Keratinocyte (primary cell): ENCODE data around the gene PTPRD. TPM values are rescaled to one million over a fixed set of nuclear protein-coding genes. Genes with fewer than 3 reads are reported as not detected.

Source experiments
- DNase-seq: peaks from one replicate; pipeline ENCODE4 v3.0.0-alpha.2; 2011; ENCODE audit warnings: low read depth, missing footprints, low spot score
- FAIRE-seq: peaks from 2 replicates; lab custom pipeline; 2011; peaks lifted over from hg19 to GRCh38; lab: Jason Lieb, UNC
- H2AFZ ChIP-seq: 2 replicates; pipeline ENCODE4 v1.6.0; 2012; ENCODE audit warnings: low read length, control low read depth, inconsistent platforms; ENCODE audit not compliant: control insufficient read depth
- H3K27ac ChIP-seq: 2 replicates; pipeline ENCODE4 v1.5.1; 2011; ENCODE audit warnings: low read length; ENCODE audit not compliant: control insufficient read depth, insufficient read depth
- H3K27me3 ChIP-seq: 3 replicates; pipeline ENCODE4 v1.6.0; 2011; ENCODE audit warnings: low read length; ENCODE audit not compliant: control insufficient read depth, insufficient read depth; ENCODE audit errors: extremely low read depth
- H3K36me3 ChIP-seq, 2 experiments: 2 replicates in 1 of 2; 3 replicates in 1 of 2; pipeline ENCODE4 v1.5.1; 2011; ENCODE audit warnings: low read length in 2 of 2, mild to moderate bottlenecking in 1 of 2; ENCODE audit not compliant: control insufficient read depth in 2 of 2, insufficient read depth in 2 of 2; ENCODE audit errors: extremely low read depth in 1 of 2
- H3K4me1 ChIP-seq: 3 replicates; pipeline ENCODE4 v1.5.1; 2011; ENCODE audit warnings: low read length; ENCODE audit not compliant: control insufficient read depth, insufficient read depth; ENCODE audit errors: extremely low read depth
- H3K4me2 ChIP-seq: 3 replicates; pipeline ENCODE4 v1.6.0; 2011; ENCODE audit warnings: low read depth, low read length; ENCODE audit not compliant: control insufficient read depth, insufficient read depth; ENCODE audit errors: extremely low read depth
- H3K4me3 ChIP-seq, 3 experiments: fragments of 200-600 bp in 1 of 3; sonication (generic) in 1 of 3; 2 replicates in 2 of 3; 3 replicates in 1 of 3; pipeline ENCODE4 v1.5.1; 2011 to 2016; ENCODE audit warnings: low read length in 3 of 3, mild to moderate bottlenecking in 3 of 3, control low read depth in 2 of 3, inconsistent platforms in 1 of 3, low read depth in 1 of 3, mixed read lengths in 1 of 3, mixed run types in 1 of 3, moderate library complexity in 1 of 3; ENCODE audit not compliant: control insufficient read depth in 2 of 3, insufficient read depth in 2 of 3; ENCODE audit errors: extremely low read depth in 1 of 3
- H3K79me2 ChIP-seq: 2 replicates; pipeline ENCODE4 v1.6.0; 2012; ENCODE audit warnings: low read length; ENCODE audit not compliant: control insufficient read depth, insufficient read depth
- H3K9ac ChIP-seq: 3 replicates; pipeline ENCODE4 v1.6.0; 2011; ENCODE audit warnings: low read length; ENCODE audit not compliant: control insufficient read depth, insufficient read depth; ENCODE audit errors: extremely low read depth
- H3K9me1 ChIP-seq: 3 replicates; pipeline ENCODE4 v1.6.0; 2011; ENCODE audit warnings: low read length; ENCODE audit not compliant: control insufficient read depth, insufficient read depth; ENCODE audit errors: extremely low read depth
- H3K9me3 ChIP-seq: 2 replicates; pipeline ENCODE4 v1.5.1; 2012; ENCODE audit warnings: low read depth, low read length; ENCODE audit not compliant: control insufficient read depth
- H4K20me1 ChIP-seq: 3 replicates; pipeline ENCODE4 v1.6.0; 2011; ENCODE audit warnings: low read length; ENCODE audit not compliant: control insufficient read depth, insufficient read depth; ENCODE audit errors: extremely low read depth
- CTCF ChIP-seq, 3 experiments: IDR thresholded peaks in 1 of 3; conservative IDR thresholded peaks in 1 of 3; optimal IDR thresholded peaks in 1 of 3; 2 replicates in 2 of 3; 3 replicates in 1 of 3; pipeline versions ENCODE3 to v1.5.1; 2011; ENCODE audit warnings: low read length in 3 of 3, mild to moderate bottlenecking in 3 of 3, moderate library complexity in 2 of 3, control low read depth in 1 of 3, inconsistent platforms in 1 of 3; ENCODE audit not compliant: insufficient read depth in 2 of 3; ENCODE audit errors: extremely low read depth in 1 of 3
- EZH2 ChIP-seq: IDR thresholded peaks from one replicate; pipeline ENCODE4 v1.6.1; 2012; ENCODE audit warnings: inconsistent platforms, mild to moderate bottlenecking, low read length, moderate library complexity
- dilution Hi-C: fragments of 300-500 bp; cut with MboI; formaldehyde crosslinking; loops from one replicate; pipeline ENCODE4 v1.7.0; 2020; ENCODE audit warnings: low sequenced_read_pairs; ENCODE audit not compliant: extremely low pct_ligation_motif_present
- polyA plus RNA-seq, 5 experiments: library from polyadenylated mRNA; depleted of rRNA in 3 of 5; stranded (reverse) in 3 of 5; stranded (forward) in 1 of 5; unstranded in 1 of 5; fragments of >200 nt; gene quantifications; 1 replicate in 1 of 5; 2 replicates in 3 of 5; 3 replicates in 1 of 5; pipeline versions ENCODE4 v1.2.1 to v1.2.3, GENCODE V29; 2011 to 2012; ENCODE audit warnings: missing spikeins in 2 of 5, low read depth in 1 of 5, low replicate concordance in 1 of 5

PTPRD gene
- polyA plus RNA-seq, 1 donor (not counting 4 experiments of a cell fraction or from before 2014, with no cell fraction given): 0.10 TPM

DNA sequence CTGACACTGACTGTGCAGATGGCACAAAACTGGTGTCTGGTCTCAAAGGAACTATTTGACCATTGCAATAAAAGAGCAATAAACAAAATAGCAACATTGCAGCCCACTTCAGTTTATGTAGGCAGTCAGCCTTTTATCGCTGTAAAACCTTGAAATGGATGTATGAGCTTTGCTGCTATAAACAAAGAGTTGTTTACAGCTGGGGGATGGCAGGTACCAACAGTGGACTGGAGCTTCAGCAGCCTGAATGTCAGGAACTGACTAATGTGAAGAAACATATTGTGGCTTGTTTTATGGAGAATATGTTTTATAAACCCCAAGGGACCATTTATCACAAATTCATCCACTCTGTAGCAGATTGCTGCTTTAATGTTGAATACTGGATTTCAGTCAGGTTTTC lies 78.0 kb downstream of the PTPRD start:
- Histone ChIP-seq H3K4me2 (no peak overlapping the region), H3K9ac (no peak overlapping the region)

GRCh38 chr9:10525972-10526371 lies 86.8 kb downstream of the PTPRD start:
- no peaks in the 10 kb centered on the region for H3K79me2 ChIP-seq
- no peak overlapping the region for H3K4me3 ChIP-seq
- FAIRE-seq (no peak), DNase-seq (no peak)
- H3K4me2 ChIP-seq: no peak overlapping the region
- no peaks in the 10 kb centered on the region for H3K9me1 ChIP-seq
- H3K27ac ChIP-seq: no peak overlapping the region
- TF ChIP-seq CTCF (optimal IDR thresholded peaks at IDR 0.05 in 1 of 3, IDR thresholded peaks at IDR 0.05 in 1 of 3, conservative IDR thresholded peaks at IDR 0.05 in 1 of 3; ENCODE audit: extremely low read depth in 1 of 3, insufficient read depth in 2 of 3, low read length in 3 of 3) (no peak), EZH2 (no peak)
- dilution Hi-C loops: no loop called here
- no peaks in the 10 kb centered on the region for H3K4me1 ChIP-seq
- no peak overlapping the region for H2AFZ ChIP-seq
- no peaks in the 10 kb centered on the region for H3K9me3 ChIP-seq
- H4K20me1 ChIP-seq: no peaks in the 10 kb centered on the region
- H3K27me3 ChIP-seq: no peaks in the 10 kb centered on the region
- no peak overlapping the region for H3K9ac ChIP-seq
- H3K36me3 ChIP-seq: no peaks in the 10 kb centered on the region

More for the DNA sequence above, 78.0 kb downstream of the PTPRD start:
- Histone ChIP-seq H3K9me1 (no peaks in the 10 kb centered on the region), H3K36me3 (no peaks in the 10 kb centered on the region), H3K27me3 (no peaks in the 10 kb centered on the region), H4K20me1 (no peaks in the 10 kb centered on the region), H3K79me2 (no peaks in the 10 kb centered on the region), H2AFZ (no peak overlapping the region), H3K4me3 (no peak overlapping the region), H3K4me1 (no peaks in the 10 kb centered on the region), H3K9me3 (no peaks in the 10 kb centered on the region), H3K27ac (no peak overlapping the region)
- no peak for TF ChIP-seq EZH2
- TF ChIP-seq CTCF (optimal IDR thresholded peaks at IDR 0.05 in 1 of 3, IDR thresholded peaks at IDR 0.05 in 1 of 3, conservative IDR thresholded peaks at IDR 0.05 in 1 of 3; ENCODE audit: extremely low read depth in 1 of 3, insufficient read depth in 2 of 3, low read length in 3 of 3): no peak
- FAIRE-seq (no peak), DNase-seq (no peak)
- dilution Hi-C loops: no loop called here
